Progenitor cell of endocrine pancreas (in vitro differentiated cells): Measurements from ENCODE around the gene KLHL28. TPM values are rescaled to one million over a fixed set of nuclear protein-coding genes. Genes with fewer than 3 reads are reported as not detected.

Experiments
- DNase-seq: peaks from one replicate; pipeline ENCODE4 v3.0.0; 2021; ENCODE audit warnings: low spot score; ENCODE audit not compliant: unreplicated experiment
- H3K27ac Mint-ChIP-seq: 2 replicates; pipeline ENCODE4 v1.8.0; 2021; ENCODE audit warnings: mild to moderate bottlenecking, moderate library complexity, mixed read lengths
- H3K27me3 Mint-ChIP-seq: 2 replicates; pipeline ENCODE4 v1.8.0; 2021; ENCODE audit warnings: mixed read lengths
- H3K36me3 Mint-ChIP-seq: 2 replicates; pipeline ENCODE4 v1.8.0; 2022; ENCODE audit warnings: mixed read lengths; ENCODE audit not compliant: insufficient read depth
- H3K4me1 Mint-ChIP-seq: 2 replicates; pipeline ENCODE4 v1.8.0; 2021; ENCODE audit warnings: low read depth, mixed read lengths
- H3K4me3 Mint-ChIP-seq: 2 replicates; pipeline ENCODE4 v1.8.0; 2021; ENCODE audit warnings: low read depth, mild to moderate bottlenecking, moderate library complexity, mixed read lengths
- H3K9me3 Mint-ChIP-seq: 2 replicates; pipeline ENCODE4 v1.8.0; 2021; ENCODE audit warnings: low read depth, mixed read lengths
- CTCF ChIP-seq: fragments of 200-600 bp; sonication (generic); IDR thresholded peaks from one replicate; pipeline ENCODE4 v1.5.0; 2021; ENCODE audit warnings: antibody characterized with exemption, mild to moderate bottlenecking; ENCODE audit not compliant: unreplicated experiment
- total RNA-seq: library from RNA; stranded (reverse); gene quantifications from 2 replicates; pipeline ENCODE4 v1.2.1, GENCODE V29; 2021

KLHL28 gene
- total RNA-seq, 1 donor from 2014 or later = 17.9 TPM

- TF ChIP-seq CTCF = no peak
- no peak overlapping the region for H3K4me3 Mint-ChIP-seq
- DNase-seq = no peak
- H3K27ac Mint-ChIP-seq = peak overlapping the region; percentile 14
- no peaks in the 10 kb centered on the region for H3K9me3 Mint-ChIP-seq
- peaks cover 2% of the 10 kb centered on the region for H3K4me1 Mint-ChIP-seq
- no peaks in the 10 kb centered on the region for H3K27me3 Mint-ChIP-seq
- peaks cover 2% of the 10 kb centered on the region for H3K36me3 Mint-ChIP-seq
Observed at GRCh38 chr14:44989497-44990440, 28.0 kb upstream of the KLHL28 start.

DNA sequence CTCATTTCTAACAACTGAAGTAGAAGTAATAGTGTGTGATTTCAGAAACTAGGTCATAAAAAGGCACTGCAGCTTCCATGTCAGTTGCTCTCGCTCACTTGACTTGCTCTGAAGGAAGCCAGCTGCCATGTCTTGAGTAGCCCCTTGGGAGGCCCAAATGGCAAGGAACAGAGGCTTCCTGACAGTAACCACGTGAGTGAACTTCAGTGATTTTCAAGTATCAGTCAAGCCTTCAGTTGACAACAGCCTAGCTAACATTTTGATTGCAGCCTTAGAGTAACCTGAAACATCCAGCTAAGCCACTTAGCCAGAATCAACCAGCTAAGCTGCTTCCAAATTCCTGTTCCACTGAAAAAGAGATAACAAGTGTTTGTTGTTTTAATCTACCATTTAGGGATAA, 26.9 kb upstream of the KLHL28 start:
- DNase-seq = no peak
- Mint-ChIP-seq H3K36me3 (peaks cover 2% of the 10 kb centered on the region), H3K27me3 (no peaks in the 10 kb centered on the region), H3K27ac (no peak overlapping the region), H3K9me3 (no peaks in the 10 kb centered on the region), H3K4me3 (no peak overlapping the region), H3K4me1 (no peaks in the 10 kb centered on the region)
- TF ChIP-seq CTCF = no peak

- no peak for TF ChIP-seq CTCF
- Mint-ChIP-seq H3K9me3 (no peaks in the 10 kb centered on the region), H3K27me3 (no peaks in the 10 kb centered on the region), H3K4me3 (no peak overlapping the region), H3K27ac (no peak overlapping the region), H3K4me1 (no peaks in the 10 kb centered on the region), H3K36me3 (peaks cover 2% of the 10 kb centered on the region)
- DNase-seq = no peak
Observed at GRCh38 chr14:44982594-44982993, 20.8 kb upstream of the KLHL28 start.

- no peak for TF ChIP-seq CTCF
- DNase-seq = no peak
Observed at GRCh38 chr14:44981198-44981597, 19.5 kb upstream of the KLHL28 start.

GRCh38 chr14:44979740-44980356, 18.1 kb upstream of the KLHL28 start:
- H3K27me3 Mint-ChIP-seq = no peaks in the 10 kb centered on the region
- H3K4me1 Mint-ChIP-seq = peaks cover 2% of the 10 kb centered on the region
- DNase-seq = no peak
- no peak overlapping the region for H3K27ac Mint-ChIP-seq
- no peak for TF ChIP-seq CTCF
- H3K9me3 Mint-ChIP-seq = no peaks in the 10 kb centered on the region
- H3K4me3 Mint-ChIP-seq = no peak overlapping the region
- H3K36me3 Mint-ChIP-seq = peaks cover 2% of the 10 kb centered on the region

More at GRCh38 chr14:44981198-44981597, 19.5 kb upstream of the KLHL28 start:
- Mint-ChIP-seq H3K4me1 (peaks cover under 1% of the 10 kb centered on the region), H3K36me3 (no peaks in the 10 kb centered on the region), H3K27me3 (no peaks in the 10 kb centered on the region), H3K27ac (no peak overlapping the region), H3K4me3 (no peak overlapping the region), H3K9me3 (no peaks in the 10 kb centered on the region)
